Lower lobe of right lung (tissue), 2 donors: ENCODE results near the gene TLCD3B. TPM values are rescaled to one million over a fixed set of nuclear protein-coding genes. Genes with fewer than 3 reads are reported as not detected.

Experiments
- ATAC-seq, 2 donors: fragments of 200-7000 bp; cut with Tn5 transposase; one replicate each; pipeline ENCODE4 v1.9.1; 2020 to 2022; ENCODE audit warnings: mild to moderate bottlenecking in 2 of 2, moderate library complexity in 2 of 2
- DNase-seq: peaks from one replicate; pipeline ENCODE4 v3.0.0-alpha.2; 2020
- H3K27ac ChIP-seq: fragments of 200-600 bp; one replicate; pipeline ENCODE4 v1.8.0; 2022
- H3K27me3 ChIP-seq: fragments of 200-600 bp; one replicate; pipeline ENCODE4 v1.8.0; 2022; ENCODE audit warnings: low read depth
- H3K36me3 ChIP-seq: fragments of 200-600 bp; one replicate; pipeline ENCODE4 v1.8.0; 2022; ENCODE audit warnings: mild to moderate bottlenecking
- H3K4me1 ChIP-seq: fragments of 200-600 bp; one replicate; pipeline ENCODE4 v1.8.0; 2022
- H3K4me3 ChIP-seq: fragments of 200-600 bp; one replicate; pipeline ENCODE4 v1.8.0; 2022; ENCODE audit warnings: mild to moderate bottlenecking
- H3K9me3 ChIP-seq: fragments of 200-600 bp; one replicate; pipeline ENCODE4 v1.8.0; 2022
- CTCF ChIP-seq: fragments of 200-600 bp; IDR thresholded peaks from one replicate; pipeline ENCODE4 v1.8.0; 2022; ENCODE audit warnings: antibody characterized with exemption, mild to moderate bottlenecking
- intact Hi-C: fragments of 100-400 bp; cut with DNase I; formaldehyde crosslinking; loops from one replicate; pipeline ENCODE4 v1.11.0; 2022
- total RNA-seq: library from RNA; stranded (reverse); fragmentation: NEBNext Ultra II Directional; extraction: Animal tissue kit (Norgen Biotek cat#: 25700); gene quantifications from one replicate; pipeline ENCODE4 v1.2.1, GENCODE V29; 2021
- donor health status: DM: no; HTN: yes; CAD: no; lungs with severe emphysema.

Gene TLCD3B
- total RNA-seq, 1 donor from 2014 or later, result not detected

GRCh38 chr16:30054451-30054850 lies 23.4 kb upstream of the TLCD3B start:
- Histone ChIP-seq H3K27ac (no peak overlapping the region), H3K4me1 (peaks cover 15% of the 10 kb centered on the region), H3K36me3 (no peaks in the 10 kb centered on the region), H3K9me3 (no peaks in the 10 kb centered on the region), H3K27me3 (no peaks in the 10 kb centered on the region), H3K4me3 (no peak overlapping the region)
- no peak for ATAC-seq
- TF ChIP-seq CTCF, result no peak
- DNase-seq, result no peak
- intact Hi-C loops, result no loop called here

- no peak for TF ChIP-seq CTCF
- Histone ChIP-seq H3K4me1 (peaks cover 15% of the 10 kb centered on the region), H3K36me3 (no peaks in the 10 kb centered on the region), H3K27me3 (no peaks in the 10 kb centered on the region), H3K4me3 (peak overlapping the region; percentile 95), H3K27ac (peak overlapping the region; percentile 53), H3K9me3 (no peaks in the 10 kb centered on the region)
- peak; percentile 27 to 31 for ATAC-seq
- intact Hi-C loops, result no loop called here
- no peak for DNase-seq
These were observed 22.4 kb upstream of the TLCD3B start for GRCh38 chr16:30053376-30054015.

- intact Hi-C loops, result no loop called here
- Histone ChIP-seq H3K27ac (peak overlapping the region; percentile 53), H3K36me3 (no peaks in the 10 kb centered on the region), H3K27me3 (no peaks in the 10 kb centered on the region), H3K4me3 (peak overlapping the region; percentile 95), H3K4me1 (peaks cover 15% of the 10 kb centered on the region), H3K9me3 (no peaks in the 10 kb centered on the region)
- TF ChIP-seq CTCF, result no peak
- DNase-seq (peak; percentile 97), ATAC-seq (peak; percentile 95 to 96)
These were observed 21.8 kb upstream of the TLCD3B start for GRCh38 chr16:30052671-30053372.

GRCh38 chr16:30051518-30051917 lies 20.4 kb upstream of the TLCD3B start:
- intact Hi-C loops, result no loop called here
- Histone ChIP-seq H3K9me3 (no peaks in the 10 kb centered on the region), H3K4me3 (no peak overlapping the region), H3K4me1 (peaks cover 15% of the 10 kb centered on the region), H3K27me3 (no peaks in the 10 kb centered on the region), H3K36me3 (no peaks in the 10 kb centered on the region), H3K27ac (no peak overlapping the region)
- TF ChIP-seq CTCF, result no peak
- no peak for DNase-seq
- no peak for ATAC-seq

- no peak overlapping the region for H3K27ac ChIP-seq
- peaks cover 15% of the 10 kb centered on the region for H3K4me1 ChIP-seq
- no peak overlapping the region for H3K4me3 ChIP-seq
- DNase-seq (no peak), ATAC-seq (no peak)
- peaks cover 6% of the 10 kb centered on the region for H3K27me3 ChIP-seq
- no peaks in the 10 kb centered on the region for H3K9me3 ChIP-seq
- intact Hi-C loops, result no loop called here
- H3K36me3 ChIP-seq, result no peaks in the 10 kb centered on the region
- TF ChIP-seq CTCF, result no peak
These were observed 18.8 kb upstream of the TLCD3B start for GRCh38 chr16:30049871-30050270.
